NT2/D1 (cell line): ENCODE results near the gene GOLGA8O.
"Not testable (repeated sequence)": the region's sequence is repeated elsewhere in the genome, so short reads cannot be mapped to it uniquely, and the experiment has no call there.

Experiments used
- DNase-seq: peaks from one replicate; pipeline ENCODE4 v3.0.0-alpha.2; 2011; ENCODE audit warnings: low read depth, low spot score
- H3K27me3 ChIP-seq: 2 replicates; pipeline ENCODE4 v1.6.0; 2011; ENCODE audit warnings: mild to moderate bottlenecking; ENCODE audit not compliant: insufficient read length, insufficient read depth
- H3K36me3 ChIP-seq: 2 replicates; pipeline ENCODE4 v1.6.1; 2011; ENCODE audit warnings: mild to moderate bottlenecking, low read length, mixed read lengths; ENCODE audit not compliant: insufficient read depth, insufficient read length
- H3K4me1 ChIP-seq: 2 replicates; pipeline ENCODE4 v1.5.1; 2011; ENCODE audit not compliant: insufficient read depth, insufficient read length
- H3K4me3 ChIP-seq: 2 replicates; pipeline ENCODE4 v1.5.1; 2011; ENCODE audit warnings: low read depth; ENCODE audit not compliant: insufficient read length
- H3K9ac ChIP-seq: 2 replicates; pipeline ENCODE4 v1.6.0; 2011; ENCODE audit warnings: low read depth; ENCODE audit not compliant: insufficient read length
- H3K9me3 ChIP-seq: 2 replicates; pipeline ENCODE4 v1.5.1; 2011; ENCODE audit warnings: mild to moderate bottlenecking, low read length; ENCODE audit not compliant: insufficient read depth

The GOLGA8O gene

GRCh38 chr15:32407903-32408302, 47.5 kb downstream of the GOLGA8O start:
- not testable (repeated sequence) for H3K36me3 ChIP-seq, H3K27me3 ChIP-seq, H3K9me3 ChIP-seq, H3K9ac ChIP-seq, DNase-seq, H3K4me1 ChIP-seq, H3K4me3 ChIP-seq

- not testable (repeated sequence) for H3K4me3 ChIP-seq, H3K9me3 ChIP-seq, H3K27me3 ChIP-seq, H3K36me3 ChIP-seq, DNase-seq, H3K9ac ChIP-seq, H3K4me1 ChIP-seq
Observed at GRCh38 chr15:32403192-32403591, 52.2 kb downstream of the GOLGA8O start, which contains the start of gene GOLGA8K. Gene GOLGA8K, minus strand, starts transcription at chr15:32403292. Its CDS starts 98 bp downstream, at chr15:32403194.

GRCh38 chr15:32396522-32396921, 58.9 kb downstream of the GOLGA8O start:
- not testable (repeated sequence) for H3K27me3 ChIP-seq, H3K9ac ChIP-seq

More at GRCh38 chr15:32396522-32396921, 58.9 kb downstream of the GOLGA8O start:
- H3K9me3 ChIP-seq, H3K4me1 ChIP-seq, DNase-seq, H3K4me3 ChIP-seq, H3K36me3 ChIP-seq: not testable (repeated sequence)
